K562 (cell line): Measurements from ENCODE around the gene PSMC1. TPM values are rescaled to one million over a fixed set of nuclear protein-coding genes. Genes with fewer than 3 reads are reported as not detected.

Source experiments
- ATAC-seq: fragments of 200-7000 bp; cut with Tn5 transposase; 3 replicates; pipeline ENCODE4 v1.9.1; 2020; ENCODE audit warnings: moderate library complexity
- BruUV-seq: library from RNA; stranded (reverse); fragments of 400-500 nt; replicated peaks from 2 replicates; lab custom pipeline; 2021; lab: Mats Ljungman, UMichigan
- CTCF ChIA-PET: fragments of 300-600 bp; formaldehyde crosslinking; extraction: SDS; loops from one replicate; lab custom pipeline; 2021; ENCODE audit warnings: low intra/inter-chr PET ratio; lab: Yijun Ruan, JAX
- POLR2A ChIA-PET: fragments of 300-600, 350-650 bp; sonication (Branson Sonifier 250); formaldehyde crosslinking; extraction: SDS; loops from one replicate; lab custom pipeline; 2021; ENCODE audit warnings: antibody characterized with exemption, inconsistent platforms; lab: Yijun Ruan, JAX
- DNase-seq, 4 experiments: peaks; one replicate each; pipeline versions ENCODE4 v3.0.0 to v3.0.0-alpha.2; 2011 to 2018; ENCODE audit warnings: low spot score in 3 of 4, mixed read lengths in 3 of 4; ENCODE audit errors: extremely low read depth in 1 of 4
- FAIRE-seq: peaks from 2 replicates; lab custom pipeline; 2011; peaks lifted over from hg19 to GRCh38; lab: Jason Lieb, UNC
- H2AFZ ChIP-seq: 2 replicates; pipeline ENCODE4 v1.6.0; 2011; ENCODE audit warnings: low read depth, low read length, control low read depth, inconsistent platforms
- H3K27ac ChIP-seq: fragments of 200-600 bp; 3 replicates; pipeline ENCODE4 v1.8.0; 2011; ENCODE audit warnings: low read depth, mild to moderate bottlenecking, control low read depth, inconsistent platforms, low read length, moderate library complexity, mixed read lengths; ENCODE audit errors: extremely low read depth
- H3K27me3 ChIP-seq, 2 experiments: fragments of 300-600 bp in 1 of 2; 2 replicates in 1 of 2; 3 replicates in 1 of 2; pipeline versions ENCODE4 v1.6.0 to v1.8.0; 2011; ENCODE audit warnings: inconsistent platforms in 2 of 2, low read length in 2 of 2, mild to moderate bottlenecking in 1 of 2, mixed read lengths in 1 of 2, moderate library complexity in 1 of 2; ENCODE audit not compliant: control insufficient read depth in 2 of 2, insufficient read depth in 2 of 2
- H3K36me3 ChIP-seq: fragments of 300-600 bp; 3 replicates; pipeline ENCODE4 v1.8.0; 2011; ENCODE audit warnings: mild to moderate bottlenecking, low read length, inconsistent platforms; ENCODE audit not compliant: control insufficient read depth, insufficient read depth
- H3K4me1 ChIP-seq, 2 experiments: fragments of 200-600 bp in 1 of 2; replicated peaks in 1 of 2; 2 replicates in 1 of 2; 3 replicates in 1 of 2; pipeline versions ENCODE4 v1.5.1 to v1.8.0; 2011; ENCODE audit warnings: inconsistent platforms in 2 of 2, low read length in 2 of 2, mild to moderate bottlenecking in 1 of 2, mixed read lengths in 1 of 2, moderate library complexity in 1 of 2; ENCODE audit not compliant: control insufficient read depth in 2 of 2, insufficient read depth in 2 of 2
- H3K4me2 ChIP-seq: 2 replicates; pipeline ENCODE4 v1.6.1; 2011; ENCODE audit warnings: low read length, control low read depth, inconsistent platforms, mixed read lengths; ENCODE audit not compliant: insufficient read depth
- H3K4me3 ChIP-seq: fragments of 200-600 bp; sonication (generic), shearing (Covaris generic); 2 replicates; pipeline ENCODE4 v1.5.1; 2016; ENCODE audit warnings: control low read depth, inconsistent platforms
- H3K79me2 ChIP-seq: fragments of 200-600 bp; 3 replicates; pipeline ENCODE4 v1.8.0; 2011; ENCODE audit warnings: low read length, inconsistent platforms; ENCODE audit not compliant: control insufficient read depth, insufficient read depth
- H3K9ac ChIP-seq, 2 experiments: 2 replicates each; pipeline versions ENCODE4 v1.6.0 to v1.6.1; 2011; ENCODE audit warnings: low read depth in 2 of 2, low read length in 2 of 2, control low read depth in 1 of 2, inconsistent platforms in 1 of 2, mild to moderate bottlenecking in 1 of 2, mixed read lengths in 1 of 2; ENCODE audit not compliant: insufficient read depth in 1 of 2
- H3K9me1 ChIP-seq: one replicate; pipeline ENCODE4 v1.6.0; 2011; ENCODE audit warnings: inconsistent platforms, mild to moderate bottlenecking, low read length, moderate library complexity; ENCODE audit not compliant: control insufficient read depth, insufficient read depth
- H3K9me3 ChIP-seq: replicated peaks from 2 replicates; pipeline ENCODE4 v1.5.1; 2011; ENCODE audit warnings: low read depth, low read length, inconsistent platforms; ENCODE audit not compliant: control insufficient read depth, insufficient read depth
- H4K20me1 ChIP-seq: replicated peaks from 2 replicates; pipeline ENCODE4 v1.6.1; 2011; ENCODE audit warnings: low read length, inconsistent platforms, mixed read lengths; ENCODE audit not compliant: control insufficient read depth, insufficient read depth
- BCL6 ChIP-seq: fragments of 250-450 bp; sonication (Bioruptor Pico); IDR thresholded peaks from 2 replicates; pipeline ENCODE4 v1.4.0; 2020
- GABPB1 ChIP-seq: sonication (generic); formaldehyde crosslinking; IDR thresholded peaks from 2 replicates; pipeline ENCODE4 v1.8.0; 2022; ENCODE audit warnings: mild to moderate bottlenecking, missing genetic modification reagents
- MAFK ChIP-seq: IDR thresholded peaks from 2 replicates; pipeline ENCODE4 v1.6.1; 2011; ENCODE audit warnings: low read length, improper control_type of control experiment
- MIER1 ChIP-seq: fragments of 450-650 bp; IDR thresholded peaks from 2 replicates; pipeline ENCODE4 v1.6.1; 2016; ENCODE audit warnings: antibody characterized with exemption, mild to moderate bottlenecking, low read depth
- NCOA4 ChIP-seq: fragments of 450-650 bp; IDR thresholded peaks from 2 replicates; pipeline ENCODE4 v1.6.1; 2018; ENCODE audit warnings: mild to moderate bottlenecking; ENCODE audit not compliant: partially characterized antibody
- NFE2L1 ChIP-seq: fragments of 450-650 bp; IDR thresholded peaks from 2 replicates; pipeline ENCODE4 v1.6.1; 2016; ENCODE audit warnings: missing genetic modification characterization, low read depth, mild to moderate bottlenecking, missing compliant biosample characterization, moderate library complexity, borderline replicate concordance
- NFRKB ChIP-seq: fragments of 450-650 bp; IDR thresholded peaks from 2 replicates; pipeline ENCODE4 v1.6.1; 2016; ENCODE audit warnings: low read depth
- NONO ChIP-seq, 2 experiments: fragments of 200-400 bp in 1 of 2; fragments of 450-650 bp in 1 of 2; formaldehyde crosslinking in 1 of 2; IDR thresholded peaks; 2 replicates each; pipeline ENCODE4 v1.6.1; 2017; ENCODE audit warnings: low read depth in 2 of 2, mild to moderate bottlenecking in 2 of 2, moderate library complexity in 2 of 2, low read length in 1 of 2
- TBP ChIP-seq: optimal IDR thresholded peaks from 2 replicates; pipeline ENCODE3; 2011; ENCODE audit warnings: low read depth, low read length, improper control_type of control experiment
- THAP12 ChIP-seq: fragments of 250-450 bp; sonication (Bioruptor Pico); IDR thresholded peaks from 2 replicates; pipeline ENCODE4 v1.9.0; 2021; ENCODE audit warnings: mild to moderate bottlenecking, inconsistent platforms
- ZNF699 ChIP-seq: fragments of 250-450 bp; sonication (Bioruptor Pico); IDR thresholded peaks from 2 replicates; pipeline ENCODE4 v1.8.0; 2021; ENCODE audit warnings: mild to moderate bottlenecking, moderate library complexity; ENCODE audit not compliant: insufficient replicate concordance
- WGBS: fragments of 100-300 bp; shearing (Covaris generic); methylation state at CpG from one replicate; pipeline ENCODE4 v1.1.6; 2016; ENCODE audit warnings: low coverage, mixed read lengths; ENCODE audit not compliant: insufficient coverage; ENCODE audit errors: missing lambda C conversion rate; 5-methylcytosine and 5-hydroxymethylcytosine counted together
- in situ Hi-C: fragments of 300-500 bp; cut with MboI; formaldehyde crosslinking; loops from 4 replicates; pipeline ENCODE4 v1.15.0; 2018; ENCODE audit warnings: inconsistent platforms, mixed read lengths
- intact Hi-C: fragments of 100-400 bp; cut with micrococcal nuclease; formaldehyde crosslinking; loops from 2 replicates; pipeline ENCODE4 v1.14.2; 2022
- polyA plus RNA-seq, 8 experiments: library from polyadenylated mRNA; depleted of rRNA in 4 of 8; stranded (reverse) in 5 of 8; unstranded in 3 of 8; fragments of >200 nt; fragmentation: Nextera tagmentation in 2 of 8; fragmentation: Illumina TruSeq in 1 of 8; extraction: Ambion mirVana in 2 of 8; extraction: Trizol in 1 of 8; gene quantifications; 2 replicates each; pipeline versions ENCODE4 v1.2.1 to v1.2.3, GENCODE V29; 2011 to 2014; ENCODE audit warnings: inconsistent platforms in 1 of 8, missing spikeins in 1 of 8
- total RNA-seq, 7 experiments: library from RNA; depleted of rRNA in 6 of 7; stranded (reverse); fragments of >200 nt in 6 of 7; fragmentation: Illumina TruSeq in 2 of 7; extraction: Trizol in 2 of 7; gene quantifications; 2 replicates each; pipeline versions ENCODE4 v1.2.1 to v1.2.3, GENCODE V29; 2011 to 2021; ENCODE audit warnings: low replicate concordance in 1 of 7
- TF ChIP-seq, protein P1 (sequence below): fragments of 250-450 bp; sonication (Bioruptor Pico); IDR thresholded peaks from 2 replicates; pipeline ENCODE4 v1.4.0; 2020; ENCODE audit warnings: borderline replicate concordance
- TF ChIP-seq, protein P2 (sequence below): fragments of 250-450 bp; sonication (Bioruptor Pico); IDR thresholded peaks from 2 replicates; pipeline ENCODE4 v1.8.0; 2022; ENCODE audit warnings: inconsistent platforms, mild to moderate bottlenecking, moderate library complexity, borderline replicate concordance
- TF ChIP-seq, protein P3 (sequence below), 3 experiments: IDR thresholded peaks in 2 of 3; conservative IDR thresholded peaks in 1 of 3; 2 replicates each; pipeline ENCODE4 v1.5.1; 2011 to 2012; ENCODE audit warnings: low read length in 3 of 3, mild to moderate bottlenecking in 3 of 3, control low read depth in 2 of 3, improper control_type of control experiment in 1 of 3, inconsistent platforms in 1 of 3, low read depth in 1 of 3, mixed read lengths in 1 of 3, moderate library complexity in 1 of 3; ENCODE audit not compliant: insufficient read depth in 2 of 3

PSMC1 gene
- total and polyA plus RNA-seq, 9 of the 15 experiments (the other 6 are each of a cell fraction or from before 2014, with no cell fraction given) = 87.8 to 276 (median 165) TPM

DNA sequence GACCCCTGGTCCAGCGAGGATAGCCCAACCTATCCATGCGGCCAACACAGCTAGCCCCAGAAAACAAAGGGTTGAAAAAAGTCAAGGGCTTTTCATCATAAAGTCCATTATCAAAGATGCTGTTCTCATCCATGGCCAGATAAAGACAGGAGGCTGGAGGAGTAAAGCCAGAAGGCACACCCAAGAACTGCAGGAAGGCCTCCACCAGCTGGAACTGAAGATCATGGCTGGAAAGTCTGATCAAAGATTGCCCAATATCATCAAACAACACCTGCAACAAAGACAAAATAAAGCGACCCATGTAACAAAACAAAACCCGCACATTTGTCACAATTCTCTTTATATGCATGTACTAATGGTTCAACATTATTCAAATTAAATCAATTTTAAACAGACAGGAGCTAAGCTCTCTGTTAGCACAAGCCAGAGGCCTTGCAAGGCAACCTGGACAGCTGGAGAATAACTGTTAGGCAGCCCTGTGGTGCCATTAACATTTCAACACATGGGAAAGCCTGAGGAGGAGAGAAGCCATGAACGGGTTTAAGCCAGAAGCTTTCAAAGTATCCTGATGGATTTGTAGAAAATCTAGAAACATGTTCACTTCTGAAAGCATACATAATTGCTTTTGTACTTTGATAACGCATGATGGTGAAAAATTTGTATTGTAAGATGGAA is 34.1 kb downstream of the PSMC1 start:
- FAIRE-seq = no peak
- H4K20me1 ChIP-seq = no peaks in the 10 kb centered on the region
- no peak for DNase-seq
- no TSS peak for BruUV-seq
- ATAC-seq = no peak
- intact Hi-C loops = no loop called here
- H2AFZ ChIP-seq = no peak overlapping the region
- no peaks in the 10 kb centered on the region for H3K27me3 ChIP-seq
- H3K9ac ChIP-seq = no peak overlapping the region
- peaks cover 57% of the 10 kb centered on the region; the same call in 2 of the 3 replicates for H3K36me3 ChIP-seq
- no peaks in the 10 kb centered on the region for H3K9me3 ChIP-seq
- H3K79me2 ChIP-seq = no peaks in the 10 kb centered on the region
- in situ Hi-C loops = no loop called here
- H3K4me3 ChIP-seq = no peak overlapping the region
- H3K4me2 ChIP-seq = no peak overlapping the region
- H3K9me1 ChIP-seq = no peaks in the 10 kb centered on the region
- WGBS = 82% methylated on average over 6 of the region's 6 CpGs
- H3K4me1 ChIP-seq = no peaks in the 10 kb centered on the region
- ChIA-PET CTCF (no interaction called here), POLR2A (interaction anchor here (1.1 kb wide), 1 partner anchor 11 kb away, joined by 3 read pairs; no protein-coding TSS in a partner anchor)
- no peak overlapping the region for H3K27ac ChIP-seq
- TF ChIP-seq NFRKB = no peak
- TF ChIP-seq THAP12 = no peak
- no peak for TF ChIP-seq BCL6 (CRISPR knock-in tag)
- TF ChIP-seq MAFK = no peak
- TF ChIP-seq ZNF699 (CRISPR knock-in tag) = no peak
- TF ChIP-seq, protein P1, sequence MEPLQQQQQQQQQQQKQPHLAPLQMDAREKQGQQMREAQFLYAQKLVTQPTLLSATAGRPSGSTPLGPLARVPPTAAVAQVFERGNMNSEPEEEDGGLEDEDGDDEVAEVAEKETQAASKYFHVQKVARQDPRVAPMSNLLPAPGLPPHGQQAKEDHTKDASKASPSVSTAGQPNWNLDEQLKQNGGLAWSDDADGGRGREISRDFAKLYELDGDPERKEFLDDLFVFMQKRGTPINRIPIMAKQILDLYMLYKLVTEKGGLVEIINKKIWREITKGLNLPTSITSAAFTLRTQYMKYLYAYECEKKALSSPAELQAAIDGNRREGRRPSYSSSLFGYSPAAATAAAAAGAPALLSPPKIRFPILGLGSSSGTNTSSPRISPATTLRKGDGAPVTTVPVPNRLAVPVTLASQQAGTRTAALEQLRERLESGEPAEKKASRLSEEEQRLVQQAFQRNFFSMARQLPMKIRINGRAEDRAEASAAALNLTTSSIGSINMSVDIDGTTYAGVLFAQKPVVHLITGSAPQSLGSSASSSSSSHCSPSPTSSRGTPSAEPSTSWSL (CRISPR knock-in tag) = no peak
- TF ChIP-seq MIER1 = no peak
- TF ChIP-seq NFE2L1 = no peak
- TF ChIP-seq TBP = no peak
- TF ChIP-seq NCOA4 = no peak
- TF ChIP-seq, protein P2, sequence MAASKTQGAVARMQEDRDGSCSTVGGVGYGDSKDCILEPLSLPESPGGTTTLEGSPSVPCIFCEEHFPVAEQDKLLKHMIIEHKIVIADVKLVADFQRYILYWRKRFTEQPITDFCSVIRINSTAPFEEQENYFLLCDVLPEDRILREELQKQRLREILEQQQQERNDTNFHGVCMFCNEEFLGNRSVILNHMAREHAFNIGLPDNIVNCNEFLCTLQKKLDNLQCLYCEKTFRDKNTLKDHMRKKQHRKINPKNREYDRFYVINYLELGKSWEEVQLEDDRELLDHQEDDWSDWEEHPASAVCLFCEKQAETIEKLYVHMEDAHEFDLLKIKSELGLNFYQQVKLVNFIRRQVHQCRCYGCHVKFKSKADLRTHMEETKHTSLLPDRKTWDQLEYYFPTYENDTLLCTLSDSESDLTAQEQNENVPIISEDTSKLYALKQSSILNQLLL (CRISPR knock-in tag) = no peak
- TF ChIP-seq NONO (IDR thresholded peaks at IDR 0.05; ENCODE audit: low read depth in 2 of 2, low read length in 1 of 2) = no peak
- TF ChIP-seq, protein P3, sequence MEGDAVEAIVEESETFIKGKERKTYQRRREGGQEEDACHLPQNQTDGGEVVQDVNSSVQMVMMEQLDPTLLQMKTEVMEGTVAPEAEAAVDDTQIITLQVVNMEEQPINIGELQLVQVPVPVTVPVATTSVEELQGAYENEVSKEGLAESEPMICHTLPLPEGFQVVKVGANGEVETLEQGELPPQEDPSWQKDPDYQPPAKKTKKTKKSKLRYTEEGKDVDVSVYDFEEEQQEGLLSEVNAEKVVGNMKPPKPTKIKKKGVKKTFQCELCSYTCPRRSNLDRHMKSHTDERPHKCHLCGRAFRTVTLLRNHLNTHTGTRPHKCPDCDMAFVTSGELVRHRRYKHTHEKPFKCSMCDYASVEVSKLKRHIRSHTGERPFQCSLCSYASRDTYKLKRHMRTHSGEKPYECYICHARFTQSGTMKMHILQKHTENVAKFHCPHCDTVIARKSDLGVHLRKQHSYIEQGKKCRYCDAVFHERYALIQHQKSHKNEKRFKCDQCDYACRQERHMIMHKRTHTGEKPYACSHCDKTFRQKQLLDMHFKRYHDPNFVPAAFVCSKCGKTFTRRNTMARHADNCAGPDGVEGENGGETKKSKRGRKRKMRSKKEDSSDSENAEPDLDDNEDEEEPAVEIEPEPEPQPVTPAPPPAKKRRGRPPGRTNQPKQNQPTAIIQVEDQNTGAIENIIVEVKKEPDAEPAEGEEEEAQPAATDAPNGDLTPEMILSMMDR (IDR thresholded peaks at IDR 0.05 in 2 of 3, conservative IDR thresholded peaks at IDR 0.05 in 1 of 3; ENCODE audit: insufficient read depth in 2 of 3, low read depth in 1 of 3, low read length in 3 of 3) = no peak
- TF ChIP-seq GABPB1 = no peak
